HEK293T (cell line): ENCODE data around the gene L3MBTL3.

Experiments
- FOXA1 ChIP-seq: fragments of 450-650 bp; IDR thresholded peaks from 2 replicates; pipeline ENCODE4 v1.6.1; 2016; ENCODE audit warnings: mild to moderate bottlenecking
- HDGF ChIP-seq: fragments of 450-650 bp; IDR thresholded peaks from 2 replicates; pipeline ENCODE4 v1.6.1; 2017; ENCODE audit warnings: antibody characterized with exemption, borderline replicate concordance
- L3MBTL2 ChIP-seq: fragments of 450-650 bp; conservative IDR thresholded peaks from 2 replicates; pipeline ENCODE4 v1.6.1; 2016; ENCODE audit warnings: mild to moderate bottlenecking
- LEF1 ChIP-seq: fragments of 450-650 bp; IDR thresholded peaks from 2 replicates; pipeline ENCODE4 v1.6.1; 2017; ENCODE audit warnings: mild to moderate bottlenecking, borderline replicate concordance
- SP1 ChIP-seq: fragments of 450-650 bp; IDR thresholded peaks from 2 replicates; pipeline ENCODE4 v1.6.1; 2017
- TARDBP ChIP-seq: fragments of 450-650 bp; IDR thresholded peaks from 2 replicates; pipeline ENCODE4 v1.6.1; 2016
- ZNF384 ChIP-seq: fragments of 450-650 bp; IDR thresholded peaks from 2 replicates; pipeline ENCODE4 v1.6.1; 2016
- TF ChIP-seq, protein P1 (sequence below): fragments of 450-650 bp; IDR thresholded peaks from 2 replicates; pipeline ENCODE4 v1.6.1; 2016

DNA sequence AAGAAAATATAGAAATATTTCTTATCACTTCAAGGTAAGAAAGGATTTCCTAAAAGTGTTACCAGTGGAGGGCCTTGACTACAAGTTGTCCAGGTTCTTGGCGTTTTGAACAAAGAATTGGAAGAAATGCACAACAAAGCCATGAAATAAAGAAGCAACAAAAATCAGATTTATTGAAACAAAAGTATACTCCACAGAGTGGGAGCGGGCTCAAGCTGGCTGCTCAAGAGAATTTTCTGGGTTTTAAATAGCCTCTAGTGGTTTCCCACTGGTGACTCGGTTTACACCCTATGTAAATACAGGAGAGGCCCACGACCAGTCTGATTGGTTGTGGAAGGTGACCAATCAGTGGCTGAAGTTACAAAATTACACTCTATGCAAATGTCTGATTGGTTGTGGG is 140.2 kb downstream of the L3MBTL3 start:
- TF ChIP-seq SP1 (no peak), HDGF (no peak), LEF1 (no peak), FOXA1 (no peak), ZNF384 (no peak), L3MBTL2 (no peak), TARDBP (no peak)
- TF ChIP-seq, protein P1, sequence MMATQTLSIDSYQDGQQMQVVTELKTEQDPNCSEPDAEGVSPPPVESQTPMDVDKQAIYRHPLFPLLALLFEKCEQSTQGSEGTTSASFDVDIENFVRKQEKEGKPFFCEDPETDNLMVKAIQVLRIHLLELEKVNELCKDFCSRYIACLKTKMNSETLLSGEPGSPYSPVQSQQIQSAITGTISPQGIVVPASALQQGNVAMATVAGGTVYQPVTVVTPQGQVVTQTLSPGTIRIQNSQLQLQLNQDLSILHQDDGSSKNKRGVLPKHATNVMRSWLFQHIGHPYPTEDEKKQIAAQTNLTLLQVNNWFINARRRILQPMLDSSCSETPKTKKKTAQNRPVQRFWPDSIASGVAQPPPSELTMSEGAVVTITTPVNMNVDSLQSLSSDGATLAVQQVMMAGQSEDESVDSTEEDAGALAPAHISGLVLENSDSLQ: no peak
